Mammary epithelial cell (primary cell): ENCODE measurements around the gene CNIH4.

Experiments used
- EZH2 ChIP-seq: IDR thresholded peaks from 2 replicates; pipeline ENCODE4 v1.6.1; 2012; ENCODE audit warnings: low read length, inconsistent platforms, borderline replicate concordance
- TF ChIP-seq, protein P1 (sequence below), 2 donors: IDR thresholded peaks in 1 of 2; conservative IDR thresholded peaks in 1 of 2; 2 replicates each; pipeline ENCODE4 v1.5.1; 2011 to 2012; ENCODE audit warnings: inconsistent platforms in 2 of 2, low read length in 2 of 2, mild to moderate bottlenecking in 2 of 2, control low read depth in 1 of 2, low read depth in 1 of 2; ENCODE audit not compliant: insufficient read depth in 1 of 2; ENCODE audit errors: extremely low read depth in 1 of 2

DNA sequence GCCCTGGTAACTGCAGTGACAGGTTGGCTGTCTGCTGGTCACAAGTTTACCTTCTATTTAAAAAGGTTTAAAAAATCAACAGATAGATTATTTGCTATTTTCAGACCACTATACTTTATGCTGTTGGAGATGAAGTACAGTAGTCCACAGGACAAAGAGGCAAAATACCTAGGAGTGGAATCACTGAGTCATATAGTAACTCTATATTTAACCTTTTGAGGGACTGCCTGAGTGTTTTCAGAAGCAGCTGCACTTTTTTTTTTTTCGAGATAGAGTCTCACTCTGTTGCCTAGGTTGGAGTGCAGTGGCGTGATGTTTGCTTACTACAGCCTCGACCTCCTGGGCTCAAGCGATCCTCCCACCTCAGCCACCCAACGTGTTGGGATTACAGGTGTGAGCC, 11.7 kb downstream of the CNIH4 start:
- TF ChIP-seq, protein P1, sequence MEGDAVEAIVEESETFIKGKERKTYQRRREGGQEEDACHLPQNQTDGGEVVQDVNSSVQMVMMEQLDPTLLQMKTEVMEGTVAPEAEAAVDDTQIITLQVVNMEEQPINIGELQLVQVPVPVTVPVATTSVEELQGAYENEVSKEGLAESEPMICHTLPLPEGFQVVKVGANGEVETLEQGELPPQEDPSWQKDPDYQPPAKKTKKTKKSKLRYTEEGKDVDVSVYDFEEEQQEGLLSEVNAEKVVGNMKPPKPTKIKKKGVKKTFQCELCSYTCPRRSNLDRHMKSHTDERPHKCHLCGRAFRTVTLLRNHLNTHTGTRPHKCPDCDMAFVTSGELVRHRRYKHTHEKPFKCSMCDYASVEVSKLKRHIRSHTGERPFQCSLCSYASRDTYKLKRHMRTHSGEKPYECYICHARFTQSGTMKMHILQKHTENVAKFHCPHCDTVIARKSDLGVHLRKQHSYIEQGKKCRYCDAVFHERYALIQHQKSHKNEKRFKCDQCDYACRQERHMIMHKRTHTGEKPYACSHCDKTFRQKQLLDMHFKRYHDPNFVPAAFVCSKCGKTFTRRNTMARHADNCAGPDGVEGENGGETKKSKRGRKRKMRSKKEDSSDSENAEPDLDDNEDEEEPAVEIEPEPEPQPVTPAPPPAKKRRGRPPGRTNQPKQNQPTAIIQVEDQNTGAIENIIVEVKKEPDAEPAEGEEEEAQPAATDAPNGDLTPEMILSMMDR (conservative IDR thresholded peaks at IDR 0.05 in 1 of 2, IDR thresholded peaks at IDR 0.05 in 1 of 2; ENCODE audit: extremely low read depth in 1 of 2, insufficient read depth in 1 of 2, low read depth in 1 of 2, low read length in 2 of 2) = no peak
- TF ChIP-seq EZH2 = no peak
